Neural crest cell (in vitro differentiated cells): ENCODE data around the gene NPAS3. TPM values are rescaled to one million over a fixed set of nuclear protein-coding genes. Genes with fewer than 3 reads are reported as not detected.

ENCODE experiments used
- DNase-seq: peaks from one replicate; pipeline ENCODE4 v3.0.0; 2021; ENCODE audit warnings: low read depth, mixed read lengths, low spot score
- H3K27ac Mint-ChIP-seq: one replicate; pipeline ENCODE4 v1.8.0; 2021; ENCODE audit warnings: mild to moderate bottlenecking, mixed read lengths; ENCODE audit not compliant: unreplicated experiment
- H3K27me3 Mint-ChIP-seq: 2 replicates; pipeline ENCODE4 v1.8.0; 2021; ENCODE audit warnings: low read depth, mild to moderate bottlenecking, mixed read lengths
- H3K36me3 Mint-ChIP-seq: 2 replicates; pipeline ENCODE4 v1.8.0; 2021; ENCODE audit warnings: low read depth, mild to moderate bottlenecking, mixed read lengths
- H3K4me1 Mint-ChIP-seq: 2 replicates; pipeline ENCODE4 v1.8.0; 2021; ENCODE audit warnings: mixed read lengths
- H3K4me3 Mint-ChIP-seq: one replicate; pipeline ENCODE4 v1.8.0; 2021; ENCODE audit warnings: mild to moderate bottlenecking, mixed read lengths
- H3K9me3 Mint-ChIP-seq: 2 replicates; pipeline ENCODE4 v1.8.0; 2021; ENCODE audit warnings: mixed read lengths
- total RNA-seq: library from RNA; stranded (reverse); gene quantifications from 2 replicates; pipeline ENCODE4 v1.2.1, GENCODE V29; 2021
- TF ChIP-seq, protein P1 (sequence below): fragments of 200-600 bp; sonication (generic); conservative IDR thresholded peaks from 2 replicates; pipeline ENCODE4 v1.5.0; 2021; ENCODE audit warnings: antibody characterized with exemption, mild to moderate bottlenecking

Gene NPAS3
- total RNA-seq, 1 donor from 2014 or later, result 18.2 TPM

DNA sequence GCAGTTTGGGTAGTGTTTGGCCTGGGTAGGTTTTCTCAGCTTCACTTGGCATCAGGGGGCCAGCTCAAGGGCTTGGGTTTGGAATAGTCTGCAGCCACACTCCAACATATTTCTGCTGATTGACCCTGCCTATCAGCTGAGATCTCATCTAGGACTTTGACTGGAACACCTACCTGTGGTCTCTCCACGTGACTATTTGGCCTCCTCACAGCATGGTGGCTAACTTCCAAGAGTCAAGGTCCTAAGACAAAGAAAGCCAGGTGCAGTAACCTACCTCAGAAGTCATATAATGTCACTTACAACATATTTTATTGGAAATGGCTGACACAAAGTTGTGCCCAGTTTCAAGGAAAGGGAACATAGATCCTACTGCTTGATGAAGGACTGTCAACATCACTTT, 531.2 kb downstream of the NPAS3 start:
- H3K9me3 Mint-ChIP-seq, result no peaks in the 10 kb centered on the region
- no peak for DNase-seq
- TF ChIP-seq, protein P1, sequence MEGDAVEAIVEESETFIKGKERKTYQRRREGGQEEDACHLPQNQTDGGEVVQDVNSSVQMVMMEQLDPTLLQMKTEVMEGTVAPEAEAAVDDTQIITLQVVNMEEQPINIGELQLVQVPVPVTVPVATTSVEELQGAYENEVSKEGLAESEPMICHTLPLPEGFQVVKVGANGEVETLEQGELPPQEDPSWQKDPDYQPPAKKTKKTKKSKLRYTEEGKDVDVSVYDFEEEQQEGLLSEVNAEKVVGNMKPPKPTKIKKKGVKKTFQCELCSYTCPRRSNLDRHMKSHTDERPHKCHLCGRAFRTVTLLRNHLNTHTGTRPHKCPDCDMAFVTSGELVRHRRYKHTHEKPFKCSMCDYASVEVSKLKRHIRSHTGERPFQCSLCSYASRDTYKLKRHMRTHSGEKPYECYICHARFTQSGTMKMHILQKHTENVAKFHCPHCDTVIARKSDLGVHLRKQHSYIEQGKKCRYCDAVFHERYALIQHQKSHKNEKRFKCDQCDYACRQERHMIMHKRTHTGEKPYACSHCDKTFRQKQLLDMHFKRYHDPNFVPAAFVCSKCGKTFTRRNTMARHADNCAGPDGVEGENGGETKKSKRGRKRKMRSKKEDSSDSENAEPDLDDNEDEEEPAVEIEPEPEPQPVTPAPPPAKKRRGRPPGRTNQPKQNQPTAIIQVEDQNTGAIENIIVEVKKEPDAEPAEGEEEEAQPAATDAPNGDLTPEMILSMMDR, result no peak
- H3K36me3 Mint-ChIP-seq, result peaks cover 3% of the 10 kb centered on the region
- no peak overlapping the region for H3K4me3 Mint-ChIP-seq
- H3K27me3 Mint-ChIP-seq, result no peaks in the 10 kb centered on the region
- peaks cover 26% of the 10 kb centered on the region for H3K4me1 Mint-ChIP-seq
- H3K27ac Mint-ChIP-seq, result no peak overlapping the region

DNA sequence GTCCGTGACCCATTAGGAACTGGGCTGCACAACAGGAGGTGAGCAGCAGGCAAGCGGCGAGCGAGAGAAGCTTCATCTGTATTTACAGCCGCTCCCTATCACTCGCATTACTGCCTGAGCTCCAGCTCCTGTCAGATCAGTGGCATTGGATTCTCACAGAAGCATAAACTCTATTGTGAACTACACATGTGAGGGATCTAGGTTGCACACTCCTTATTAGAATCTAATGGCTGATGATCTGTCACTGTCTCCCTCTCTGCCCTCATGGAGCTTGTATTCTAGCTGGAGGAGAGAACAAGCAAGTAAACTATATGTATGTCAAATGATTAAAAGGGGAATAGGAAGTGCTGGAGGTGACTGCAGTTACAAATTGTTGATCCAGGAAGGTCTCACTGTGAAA, 533.1 kb downstream of the NPAS3 start:
- no peak overlapping the region for H3K27ac Mint-ChIP-seq
- peaks cover 3% of the 10 kb centered on the region for H3K36me3 Mint-ChIP-seq
- peaks cover 34% of the 10 kb centered on the region for H3K4me1 Mint-ChIP-seq
- TF ChIP-seq, protein P1, result no peak
- H3K9me3 Mint-ChIP-seq, result no peaks in the 10 kb centered on the region
- no peaks in the 10 kb centered on the region for H3K27me3 Mint-ChIP-seq
- no peak for DNase-seq
- no peak overlapping the region for H3K4me3 Mint-ChIP-seq

DNA sequence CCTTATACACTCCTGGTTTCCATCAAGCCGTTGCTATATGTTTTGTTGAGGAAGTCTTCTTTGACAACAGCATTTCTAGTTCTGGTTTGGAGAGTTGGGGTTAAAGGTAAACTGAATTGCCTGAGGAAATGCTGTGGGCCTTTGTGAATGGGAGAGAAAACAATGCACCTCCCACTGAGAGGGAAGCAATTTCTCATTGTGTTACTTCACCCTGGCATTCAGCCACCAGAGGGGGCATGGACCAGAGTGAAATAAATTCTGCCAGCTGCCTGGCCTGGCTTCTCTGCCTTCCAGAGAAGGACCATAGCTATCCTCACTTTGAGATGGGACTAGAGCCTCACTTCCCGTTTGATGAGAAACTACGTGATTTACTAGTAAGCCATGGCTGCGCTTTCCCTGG, 536.9 kb downstream of the NPAS3 start:
- TF ChIP-seq, protein P1, result peak; percentile 69
- Mint-ChIP-seq H3K27me3 (no peaks in the 10 kb centered on the region), H3K4me3 (peak overlapping the region; percentile 17), H3K4me1 (peaks cover 44% of the 10 kb centered on the region), H3K36me3 (no peaks in the 10 kb centered on the region), H3K9me3 (no peaks in the 10 kb centered on the region), H3K27ac (no peak overlapping the region)
- DNase-seq, result peak; percentile 63

DNA sequence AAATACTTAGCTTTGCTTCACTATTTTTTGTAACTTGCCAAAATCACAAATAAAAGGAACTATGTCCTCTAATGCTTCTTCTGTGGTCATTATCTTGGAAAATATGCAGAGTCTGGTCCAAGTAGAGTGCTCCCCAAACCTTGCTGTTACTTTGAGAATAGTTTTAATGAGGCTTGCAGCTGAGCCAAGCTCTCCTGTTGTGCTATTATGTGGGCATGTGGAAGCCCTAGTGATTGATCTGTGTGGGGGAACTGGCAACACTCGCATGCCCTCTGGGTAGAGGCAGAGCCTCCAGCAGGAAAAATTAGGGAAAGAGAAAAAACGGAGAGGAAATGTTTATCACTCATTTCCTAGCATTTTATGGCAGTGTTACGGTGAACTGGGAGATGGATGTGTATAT, 539.1 kb downstream of the NPAS3 start:
- Mint-ChIP-seq H3K27ac (no peak overlapping the region), H3K4me3 (no peak overlapping the region), H3K36me3 (no peaks in the 10 kb centered on the region), H3K4me1 (peaks cover 51% of the 10 kb centered on the region), H3K9me3 (no peaks in the 10 kb centered on the region), H3K27me3 (no peaks in the 10 kb centered on the region)
- TF ChIP-seq, protein P1, result no peak
- DNase-seq, result no peak

DNA sequence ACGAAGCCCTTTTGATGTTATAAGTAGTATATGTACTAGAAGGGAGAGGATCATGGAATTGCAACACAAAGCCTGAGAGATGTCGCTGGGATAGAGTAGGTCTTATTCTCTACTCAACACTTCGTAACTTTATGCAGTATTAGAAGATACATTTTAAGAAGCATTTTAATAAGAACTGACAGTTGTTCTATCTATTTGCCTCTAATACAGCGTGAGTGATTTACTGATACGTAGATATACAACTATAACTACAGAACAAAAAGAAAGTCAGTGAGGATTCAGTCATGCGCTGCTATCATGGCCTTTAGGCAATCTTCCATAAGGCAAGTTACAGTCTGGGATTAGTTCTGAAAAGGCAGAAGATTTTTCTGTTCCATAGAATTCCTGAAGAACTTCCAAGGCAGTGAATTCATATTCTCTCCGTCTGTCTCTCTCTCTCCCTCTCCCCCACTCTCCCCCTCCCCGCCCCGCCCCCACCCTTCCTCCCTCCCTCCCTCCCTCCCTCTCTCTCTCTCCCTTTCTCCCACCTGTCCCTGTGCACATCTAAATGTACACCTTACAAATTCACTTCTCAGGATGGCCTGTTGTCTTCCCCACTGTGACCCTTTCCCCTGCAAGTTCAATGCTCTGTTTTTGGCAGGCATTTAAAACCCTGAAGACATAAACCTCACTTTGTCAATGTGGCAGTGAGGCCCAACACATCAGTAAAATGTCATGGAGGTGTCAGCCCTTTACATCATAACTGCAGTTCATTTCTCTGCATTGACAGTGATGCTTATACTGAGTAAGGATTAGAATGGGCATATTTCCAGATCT, 541.6 kb downstream of the NPAS3 start:
- Mint-ChIP-seq H3K27ac (no peak overlapping the region), H3K9me3 (no peaks in the 10 kb centered on the region), H3K27me3 (no peaks in the 10 kb centered on the region), H3K36me3 (no peaks in the 10 kb centered on the region), H3K4me1 (peaks cover 38% of the 10 kb centered on the region), H3K4me3 (no peak overlapping the region)
- TF ChIP-seq, protein P1, result no peak
- DNase-seq, result no peak
